PC-9 (cell line): ENCODE results near the gene NXPH1.

Experiments used
- EZH2 ChIP-seq: fragments of 200-600 bp; sonication (generic); IDR thresholded peaks from 2 replicates; pipeline ENCODE4 v1.8.0; 2017; ENCODE audit warnings: antibody characterized with exemption, low read depth
- TF ChIP-seq, protein P1 (sequence below): fragments of 200-600 bp; sonication (generic); conservative IDR thresholded peaks from 2 replicates; pipeline ENCODE4 v1.6.1; 2017; ENCODE audit warnings: mixed run types, antibody characterized with exemption, mild to moderate bottlenecking, moderate library complexity

GRCh38 chr7:8668627-8669500 is 235.5 kb downstream of the NXPH1 start:
- TF ChIP-seq, protein P1, sequence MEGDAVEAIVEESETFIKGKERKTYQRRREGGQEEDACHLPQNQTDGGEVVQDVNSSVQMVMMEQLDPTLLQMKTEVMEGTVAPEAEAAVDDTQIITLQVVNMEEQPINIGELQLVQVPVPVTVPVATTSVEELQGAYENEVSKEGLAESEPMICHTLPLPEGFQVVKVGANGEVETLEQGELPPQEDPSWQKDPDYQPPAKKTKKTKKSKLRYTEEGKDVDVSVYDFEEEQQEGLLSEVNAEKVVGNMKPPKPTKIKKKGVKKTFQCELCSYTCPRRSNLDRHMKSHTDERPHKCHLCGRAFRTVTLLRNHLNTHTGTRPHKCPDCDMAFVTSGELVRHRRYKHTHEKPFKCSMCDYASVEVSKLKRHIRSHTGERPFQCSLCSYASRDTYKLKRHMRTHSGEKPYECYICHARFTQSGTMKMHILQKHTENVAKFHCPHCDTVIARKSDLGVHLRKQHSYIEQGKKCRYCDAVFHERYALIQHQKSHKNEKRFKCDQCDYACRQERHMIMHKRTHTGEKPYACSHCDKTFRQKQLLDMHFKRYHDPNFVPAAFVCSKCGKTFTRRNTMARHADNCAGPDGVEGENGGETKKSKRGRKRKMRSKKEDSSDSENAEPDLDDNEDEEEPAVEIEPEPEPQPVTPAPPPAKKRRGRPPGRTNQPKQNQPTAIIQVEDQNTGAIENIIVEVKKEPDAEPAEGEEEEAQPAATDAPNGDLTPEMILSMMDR: no peak
- no peak for TF ChIP-seq EZH2
